Gastrocnemius medialis (tissue), 4 donors: ENCODE results near the gene CMTM3. TPM values are rescaled to one million over a fixed set of nuclear protein-coding genes. Genes with fewer than 3 reads are reported as not detected.

ENCODE experiments used
- ATAC-seq, 2 donors: fragments of 150-250 bp; one replicate each; pipeline ENCODE4 v1.9.1; 2016
- DNase-seq, 2 donors: peaks; one replicate each; pipeline ENCODE4 v3.0.0-alpha.2; 2019
- H3K27ac ChIP-seq, 4 donors: fragments of 200-600 bp; sonication (generic); 1 replicate in 1 of 4; 2 replicates in 3 of 4; pipeline ENCODE4 v1.5.1; 2016 to 2018; ENCODE audit warnings: mild to moderate bottlenecking in 2 of 4, moderate library complexity in 1 of 4
- H3K27me3 ChIP-seq, 3 donors: fragments of 200-600 bp; sonication (generic) in 2 of 3; 1 replicate in 1 of 3; 2 replicates in 2 of 3; pipeline versions ENCODE4 v1.5.1 to v1.6.0; 2016 to 2019; ENCODE audit warnings: mild to moderate bottlenecking in 1 of 3, moderate library complexity in 1 of 3
- H3K36me3 ChIP-seq, 2 donors: fragments of 200-600 bp; sonication (generic) in 1 of 2; one replicate each; pipeline ENCODE4 v1.5.1; 2017 to 2018
- H3K4me1 ChIP-seq, 2 donors: fragments of 200-600 bp; sonication (generic) in 1 of 2; one replicate each; pipeline ENCODE4 v1.5.1; 2016 to 2017; ENCODE audit warnings: mild to moderate bottlenecking in 2 of 2
- H3K4me3 ChIP-seq, 4 donors: fragments of 200-600 bp; sonication (generic) in 3 of 4; 1 replicate in 1 of 4; 2 replicates in 3 of 4; pipeline ENCODE4 v1.5.1; 2016 to 2019; ENCODE audit warnings: mild to moderate bottlenecking in 2 of 4
- H3K9me3 ChIP-seq, 3 donors: fragments of 200-600 bp; sonication (generic) in 2 of 3; 1 replicate in 1 of 3; 2 replicates in 2 of 3; pipeline ENCODE4 v1.5.1; 2016 to 2019
- POLR2A ChIP-seq, 2 donors: fragments of 450-650 bp; IDR thresholded peaks; one replicate each; pipeline ENCODE4 v1.6.1; 2017; ENCODE audit warnings: antibody characterized with exemption in 2 of 2, mild to moderate bottlenecking in 2 of 2, moderate library complexity in 2 of 2
- in situ Hi-C, 4 donors: fragments of 200-750 bp; cut with MboI; loops; one replicate each; pipeline versions ENCODE4 v1.15.0 to v1.8.0; 2017; ENCODE audit warnings: low sequenced_read_pairs in 4 of 4
- intact Hi-C: fragments of 100-400 bp; cut with DNase I; formaldehyde crosslinking; loops from one replicate; pipeline ENCODE4 v1.15.1; 2023; ENCODE audit warnings: low total_unique reads
- total RNA-seq, 4 donors: library from RNA; depleted of rRNA; stranded (reverse); fragments of >200 nt; gene quantifications; one replicate each; pipeline versions ENCODE4 v1.1.0 to v1.2.3, GENCODE V29; 2016
- TF ChIP-seq, protein P1 (sequence below), 5 experiments: fragments of 450-650 bp in 3 of 5; fragments of 200-600 bp in 2 of 5; sonication (generic) in 2 of 5; IDR thresholded peaks in 4 of 5; conservative IDR thresholded peaks in 1 of 5; 1 replicate in 4 of 5; 2 replicates in 1 of 5; pipeline ENCODE4 v1.5.1; 2016 to 2019; ENCODE audit warnings: antibody characterized with exemption in 5 of 5, mild to moderate bottlenecking in 3 of 5, moderate library complexity in 3 of 5

The CMTM3 gene
- total RNA-seq, 4 donors from 2014 or later: 2.6 to 11.3 (median 5.1) TPM

DNA sequence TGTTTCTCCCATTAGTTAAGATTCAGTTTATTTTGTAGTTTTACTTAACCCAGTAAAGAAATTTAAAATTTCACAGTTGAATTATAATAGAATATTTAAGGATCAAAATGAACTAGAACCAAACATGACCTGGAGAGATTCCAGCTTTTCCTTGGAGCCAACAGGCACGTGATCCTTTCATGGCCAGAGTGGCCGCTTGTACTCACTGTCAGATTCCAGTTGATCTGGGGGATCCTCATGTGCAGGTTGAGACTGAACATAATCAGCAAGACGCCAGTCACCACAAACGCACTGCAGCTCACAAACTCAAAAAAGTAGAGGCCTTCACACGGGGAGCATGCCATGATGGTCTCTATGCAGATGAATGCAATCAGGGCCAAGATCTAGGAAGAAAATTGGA, 31.7 kb downstream of the CMTM3 start:
- in situ Hi-C loops (no loop called here), intact Hi-C loops (no loop called here)
- Histone ChIP-seq H3K4me1 (no peaks in the 10 kb centered on the region), H3K27me3 (no peaks in the 10 kb centered on the region), H3K9me3 (no peaks in the 10 kb centered on the region), H3K27ac (no peak overlapping the region), H3K36me3 (no peaks in the 10 kb centered on the region), H3K4me3 (no peak overlapping the region)
- TF ChIP-seq, protein P1, sequence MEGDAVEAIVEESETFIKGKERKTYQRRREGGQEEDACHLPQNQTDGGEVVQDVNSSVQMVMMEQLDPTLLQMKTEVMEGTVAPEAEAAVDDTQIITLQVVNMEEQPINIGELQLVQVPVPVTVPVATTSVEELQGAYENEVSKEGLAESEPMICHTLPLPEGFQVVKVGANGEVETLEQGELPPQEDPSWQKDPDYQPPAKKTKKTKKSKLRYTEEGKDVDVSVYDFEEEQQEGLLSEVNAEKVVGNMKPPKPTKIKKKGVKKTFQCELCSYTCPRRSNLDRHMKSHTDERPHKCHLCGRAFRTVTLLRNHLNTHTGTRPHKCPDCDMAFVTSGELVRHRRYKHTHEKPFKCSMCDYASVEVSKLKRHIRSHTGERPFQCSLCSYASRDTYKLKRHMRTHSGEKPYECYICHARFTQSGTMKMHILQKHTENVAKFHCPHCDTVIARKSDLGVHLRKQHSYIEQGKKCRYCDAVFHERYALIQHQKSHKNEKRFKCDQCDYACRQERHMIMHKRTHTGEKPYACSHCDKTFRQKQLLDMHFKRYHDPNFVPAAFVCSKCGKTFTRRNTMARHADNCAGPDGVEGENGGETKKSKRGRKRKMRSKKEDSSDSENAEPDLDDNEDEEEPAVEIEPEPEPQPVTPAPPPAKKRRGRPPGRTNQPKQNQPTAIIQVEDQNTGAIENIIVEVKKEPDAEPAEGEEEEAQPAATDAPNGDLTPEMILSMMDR (IDR thresholded peaks at IDR 0.05 in 4 of 5, conservative IDR thresholded peaks at IDR 0.05 in 1 of 5): no peak
- no peak for TF ChIP-seq POLR2A (IDR thresholded peaks at IDR 0.05)
- DNase-seq (no peak), ATAC-seq (no peak)

DNA sequence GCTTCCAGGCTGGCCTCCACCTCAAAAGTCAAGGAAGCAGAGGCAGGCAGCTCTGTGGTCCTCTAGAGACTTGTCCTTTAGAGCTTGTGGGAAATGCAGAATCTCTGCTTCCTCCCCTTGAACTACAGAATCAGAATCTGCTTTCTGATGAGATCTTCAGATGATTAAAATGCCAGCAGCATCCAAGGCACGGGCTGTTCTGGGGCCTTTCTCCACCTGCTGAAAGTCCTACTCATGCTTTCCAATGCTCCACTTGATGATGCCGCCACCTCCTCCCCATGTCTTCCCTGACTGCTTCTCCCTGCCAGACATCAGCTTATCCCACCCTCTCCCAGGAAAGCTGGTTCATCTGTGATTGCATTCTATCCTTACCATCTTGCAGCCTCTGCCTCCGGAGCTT, 33.3 kb downstream of the CMTM3 start:
- intact Hi-C loops: no loop called here
- H3K4me3 ChIP-seq: no peak overlapping the region
- ATAC-seq: no peak

DNA sequence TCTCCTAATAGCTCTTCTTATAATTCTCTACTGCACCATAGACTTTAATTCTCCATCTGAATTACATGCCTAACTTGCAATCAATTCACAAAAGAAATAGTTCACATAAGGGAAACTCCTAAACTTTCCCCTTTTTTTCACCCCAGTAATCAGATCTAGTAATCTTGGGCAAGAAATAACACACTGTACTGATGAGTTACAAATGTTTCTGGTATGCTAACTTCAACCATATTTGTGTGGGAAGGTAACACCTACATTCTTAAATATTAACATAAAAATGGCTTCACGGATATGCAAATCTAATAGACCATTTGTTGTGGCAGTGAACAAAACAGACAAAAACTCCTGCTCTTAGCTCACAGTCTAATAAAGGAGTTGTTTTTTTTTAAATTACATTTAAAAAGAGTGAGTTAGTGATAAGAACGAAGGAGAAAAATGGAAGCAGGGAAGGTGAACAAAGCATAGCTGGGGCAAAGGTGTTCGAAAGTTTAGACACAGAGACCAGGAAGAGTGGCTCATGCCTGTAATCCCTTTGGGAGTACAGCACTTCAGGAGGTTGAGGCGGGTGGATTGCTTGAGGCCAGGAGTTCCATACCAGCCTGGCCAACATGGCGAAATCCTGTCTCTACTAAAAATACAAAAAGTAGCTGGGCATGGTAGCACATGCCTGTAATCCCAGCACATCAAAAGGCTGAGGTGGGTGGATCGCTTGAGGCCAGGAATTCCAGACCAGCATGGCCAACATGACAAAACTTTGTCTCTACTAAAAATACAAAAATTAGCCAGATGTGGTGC, 34.8 kb downstream of the CMTM3 start:
- H3K9me3 ChIP-seq: no peaks in the 10 kb centered on the region
- no peak for ATAC-seq
- H3K27ac ChIP-seq: no peak overlapping the region
- TF ChIP-seq POLR2A (IDR thresholded peaks at IDR 0.05): no peak
- TF ChIP-seq, protein P1 (IDR thresholded peaks at IDR 0.05 in 4 of 5, conservative IDR thresholded peaks at IDR 0.05 in 1 of 5): no peak
- no peak for DNase-seq
- no peak overlapping the region for H3K4me3 ChIP-seq
- H3K27me3 ChIP-seq: no peaks in the 10 kb centered on the region
- H3K4me1 ChIP-seq: no peaks in the 10 kb centered on the region
- H3K36me3 ChIP-seq: no peaks in the 10 kb centered on the region
- intact Hi-C loops: no loop called here
- in situ Hi-C loops: no loop called here

More for the DNA sequence above, 33.3 kb downstream of the CMTM3 start:
- in situ Hi-C loops: no loop called here
- Histone ChIP-seq H3K4me1 (no peaks in the 10 kb centered on the region), H3K9me3 (no peaks in the 10 kb centered on the region), H3K27me3 (no peaks in the 10 kb centered on the region), H3K36me3 (no peaks in the 10 kb centered on the region), H3K27ac (no peak overlapping the region)
- no peak for DNase-seq
- TF ChIP-seq, protein P1 (IDR thresholded peaks at IDR 0.05 in 4 of 5, conservative IDR thresholded peaks at IDR 0.05 in 1 of 5): no peak
- no peak for TF ChIP-seq POLR2A (IDR thresholded peaks at IDR 0.05)

DNA sequence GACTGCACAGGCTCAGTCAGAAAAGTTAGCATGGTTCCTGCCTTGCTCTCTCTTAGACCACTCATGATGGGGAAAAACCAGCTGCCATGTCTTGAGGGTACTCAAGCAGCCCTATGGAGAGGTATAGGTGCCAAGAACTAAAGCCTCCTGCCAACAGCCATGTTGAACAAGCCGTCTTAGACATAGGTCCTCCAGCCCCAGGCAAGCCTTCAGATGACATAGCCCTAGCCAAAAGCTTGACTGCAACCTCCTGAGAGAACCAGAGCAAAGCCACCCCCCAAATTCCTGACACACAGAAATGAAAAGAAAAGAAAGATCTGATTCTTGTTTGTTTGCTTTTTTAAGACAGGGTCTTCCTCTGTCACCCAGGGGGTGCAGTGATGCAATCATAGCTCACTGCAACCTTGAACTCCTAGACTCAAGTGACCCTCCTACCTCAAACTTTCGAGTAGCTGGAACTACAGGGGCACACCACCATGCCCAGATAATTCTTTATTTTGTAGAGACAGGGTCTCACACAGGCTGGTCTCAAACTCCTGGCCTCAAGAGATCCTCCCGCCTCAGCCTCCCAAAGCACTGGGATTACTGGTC, 36.3 kb downstream of the CMTM3 start:
- Histone ChIP-seq H3K4me3 (no peak overlapping the region), H3K9me3 (no peaks in the 10 kb centered on the region), H3K27me3 (no peaks in the 10 kb centered on the region), H3K4me1 (no peaks in the 10 kb centered on the region), H3K27ac (no peak overlapping the region), H3K36me3 (no peaks in the 10 kb centered on the region)
- no peak for DNase-seq
- intact Hi-C loops (no loop called here), in situ Hi-C loops (no loop called here)
- no peak for ATAC-seq
- no peak for TF ChIP-seq POLR2A (IDR thresholded peaks at IDR 0.05)
- TF ChIP-seq, protein P1 (IDR thresholded peaks at IDR 0.05 in 4 of 5, conservative IDR thresholded peaks at IDR 0.05 in 1 of 5): no peak
